Activated CD8-positive, alpha-beta memory T cell treated with anti-CD3 and anti-CD28 coated beads, Interleukin-2, amount 50 U/mL, for 24 hours (primary cell): ENCODE results near the gene GMEB2.

Experiments used
- DNase-seq: peaks from one replicate; pipeline ENCODE4 v3.0.0-alpha.2; 2020; ENCODE audit errors: extremely low read depth

GMEB2 gene

GRCh38 chr20:63590218-63591146, 36.4 kb downstream of the GMEB2 start:
- DNase-seq: no peak

GRCh38 chr20:63589261-63590217, 37.4 kb downstream of the GMEB2 start:
- DNase-seq: no peak

GRCh38 chr20:63588641-63589041, 38.3 kb downstream of the GMEB2 start:
- DNase-seq: no peak

GRCh38 chr20:63587776-63588591, 38.9 kb downstream of the GMEB2 start:
- DNase-seq: no peak

- no peak for DNase-seq
These were observed 39.6 kb downstream of the GMEB2 start for GRCh38 chr20:63587256-63587655.

- DNase-seq: no peak
These were observed 40.1 kb downstream of the GMEB2 start for GRCh38 chr20:63586797-63587196.

- DNase-seq: no peak
These were observed 41.0 kb downstream of the GMEB2 start for GRCh38 chr20:63585616-63586565.

GRCh38 chr20:63582382-63583063, 44.4 kb downstream of the GMEB2 start:
- no peak for DNase-seq

- DNase-seq: peak; percentile 39
These were observed 46.0 kb downstream of the GMEB2 start for GRCh38 chr20:63580796-63581461.

GRCh38 chr20:63579017-63579694, 47.7 kb downstream of the GMEB2 start:
- no peak for DNase-seq

- DNase-seq: no peak
These were observed 48.5 kb downstream of the GMEB2 start for GRCh38 chr20:63578224-63579016.

- DNase-seq: no peak
These were observed 49.5 kb downstream of the GMEB2 start for GRCh38 chr20:63577317-63577894.

GRCh38 chr20:63576311-63576710, 50.6 kb downstream of the GMEB2 start:
- DNase-seq: no peak

- DNase-seq: no peak
These were observed 51.8 kb downstream of the GMEB2 start for GRCh38 chr20:63574829-63575743.

GRCh38 chr20:63574156-63574828, 52.6 kb downstream of the GMEB2 start, which contains the start of gene HELZ2:
HELZ2 (minus strand) TSS chr20:63574239; CDS start chr20:63572385, 1,854 bp downstream.
- no peak for DNase-seq
